KG1 (cell line): ENCODE measurements around the gene CPT1C.
A peak's percentile ranks its signal among the peaks of the same experiment; 100 is the strongest.

Experiments
- DNase-seq: peaks from one replicate; lab custom pipeline; 2025; lab: John Stamatoyannopoulos, UW

CPT1C gene

DNA sequence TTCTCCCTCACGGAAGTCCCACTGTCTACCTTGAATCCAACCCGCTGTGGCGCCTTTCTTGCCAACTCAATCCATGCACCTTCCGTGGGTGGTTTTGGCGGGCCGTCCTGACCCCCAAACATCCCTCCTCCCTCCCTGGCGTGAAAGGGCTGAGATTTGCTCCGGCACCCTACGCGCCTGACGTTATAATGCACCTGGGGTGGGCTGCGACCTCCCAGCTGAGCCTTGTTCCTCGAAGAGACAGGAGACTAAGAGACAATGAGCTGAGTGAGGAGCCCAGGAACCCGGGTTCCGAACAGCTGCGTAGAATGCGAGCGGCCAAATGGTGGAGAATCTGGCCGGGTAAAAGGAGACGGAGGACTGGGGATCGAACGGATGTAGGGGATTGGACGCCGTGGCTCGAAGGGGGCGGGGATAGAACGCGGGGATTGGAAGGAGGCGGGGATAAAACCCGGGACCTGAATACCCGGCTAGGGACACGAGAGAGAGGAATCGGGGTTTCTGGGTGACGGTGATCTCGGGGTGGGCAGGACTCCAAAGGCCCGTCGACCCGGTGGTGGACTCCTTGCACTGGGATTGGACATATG is at the start of gene CPT1C:
CPT1C (plus strand) TSS at position 461 of the 587 bp plus-strand sequence. CDS start 1,137 bp downstream, outside the sequence.
- DNase-seq, result no peak

DNA sequence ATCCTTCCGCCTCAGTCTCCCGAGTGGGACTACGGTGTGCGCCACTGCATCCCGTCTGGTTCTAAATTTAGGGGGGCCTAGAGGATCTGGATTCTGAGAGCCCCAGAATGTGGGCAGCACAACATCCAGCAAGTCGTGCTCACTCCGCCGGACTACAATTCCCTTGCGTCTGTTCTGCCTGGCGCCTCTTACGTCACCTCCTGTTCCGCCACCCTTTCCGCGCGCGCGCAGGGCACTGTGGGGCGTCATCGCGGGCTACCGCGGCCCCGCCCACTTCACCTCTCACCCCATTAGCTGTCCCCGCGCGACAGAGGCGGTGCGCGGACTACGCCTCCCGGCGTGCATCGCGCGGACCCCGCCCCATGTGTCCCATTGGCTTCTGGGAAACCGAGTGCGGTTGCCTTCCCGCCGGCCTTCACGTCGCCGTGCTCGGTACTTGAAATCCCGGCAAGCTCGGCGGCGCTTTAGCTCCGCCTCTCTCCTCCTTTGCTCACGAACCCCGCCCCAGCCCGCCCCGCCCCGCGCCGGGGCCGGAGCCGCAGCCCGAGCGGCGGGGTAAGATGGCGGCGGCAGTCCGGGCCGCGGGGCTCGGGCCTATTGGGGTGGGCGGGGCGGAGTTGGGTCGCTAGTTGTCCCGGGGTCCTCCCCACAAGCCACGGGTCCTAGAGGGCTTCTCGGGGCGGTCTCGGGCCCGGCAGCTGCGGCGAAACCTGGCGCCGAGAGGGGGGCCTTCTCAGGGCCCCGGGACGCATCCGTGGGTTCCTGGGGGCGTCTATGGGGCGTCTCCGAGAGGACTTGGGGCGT is 49.0 kb upstream of the CPT1C start, which contains the start of gene SCAF1:
SCAF1 (plus strand) TSS at position 522 of the 804 bp plus-strand sequence. CDS start 2,818 bp downstream, outside the sequence.
- DNase-seq, result peak; percentile 99

DNA sequence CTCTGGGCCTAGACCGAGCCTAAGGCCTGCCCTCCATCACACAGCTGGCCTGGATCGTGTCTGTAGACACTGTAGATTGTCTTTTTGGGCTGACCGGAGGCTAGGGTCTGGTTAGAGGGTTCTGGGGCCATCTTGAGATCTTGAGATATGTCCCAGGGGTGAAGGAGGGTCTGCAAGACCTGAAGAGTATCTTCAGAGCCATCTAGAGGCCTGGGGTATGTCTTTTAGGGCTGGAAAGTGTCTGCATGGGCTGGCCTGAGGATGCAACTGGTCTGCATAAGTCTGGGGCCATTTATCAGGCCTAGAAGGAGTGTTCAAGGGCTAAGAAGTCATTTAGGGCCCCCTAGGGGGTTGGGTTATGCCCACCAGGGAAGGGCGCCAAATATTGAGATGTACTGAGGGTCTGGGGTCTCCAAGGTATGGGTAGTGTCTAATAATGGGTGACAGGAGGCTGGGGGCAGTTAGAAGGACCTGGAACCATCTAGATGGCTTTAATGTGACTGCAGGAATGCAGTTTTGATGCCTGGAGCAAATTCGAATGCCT is 48.4 kb upstream of the CPT1C start:
- no peak for DNase-seq

DNA sequence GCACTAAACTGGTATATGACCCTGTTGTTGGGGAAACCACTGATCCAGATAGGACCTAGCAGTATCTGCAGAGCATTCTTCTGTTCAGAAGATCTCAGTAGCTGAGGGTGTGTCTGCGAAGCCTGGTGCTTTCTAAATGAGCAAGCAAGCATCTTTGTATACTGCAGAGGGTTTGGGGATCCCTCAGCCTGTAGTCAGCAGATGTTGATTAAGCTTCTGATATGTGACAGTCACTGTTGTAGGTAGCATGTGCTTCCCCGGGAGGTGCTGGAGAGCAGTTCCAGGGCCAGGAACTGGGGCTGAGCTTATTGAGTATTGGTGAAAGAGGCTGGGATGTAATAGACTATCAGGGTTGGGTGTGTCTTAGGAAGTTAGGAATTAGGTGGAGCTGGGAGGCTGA is 47.5 kb upstream of the CPT1C start:
- DNase-seq, result no peak

DNA sequence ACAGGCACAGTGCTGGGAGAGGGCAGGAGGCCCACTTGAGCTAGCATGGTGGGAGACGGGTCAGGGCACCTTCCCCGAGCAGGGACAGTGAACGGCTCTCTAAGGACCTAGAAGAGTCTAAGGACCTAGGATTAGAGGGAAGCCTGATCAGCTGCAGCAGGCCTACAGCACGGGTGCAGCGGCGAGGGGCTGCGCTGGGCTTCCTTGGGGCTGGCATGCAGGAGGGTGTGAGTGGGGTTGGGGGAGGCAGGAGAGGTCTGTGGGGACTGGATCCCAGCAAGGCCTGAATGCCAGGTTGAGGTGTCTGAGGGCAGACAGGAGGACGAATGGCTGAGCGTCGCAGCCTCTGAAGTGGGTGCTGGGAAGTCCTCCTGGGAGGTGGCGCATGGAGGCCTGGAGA is 45.3 kb upstream of the CPT1C start:
- no peak for DNase-seq

DNA sequence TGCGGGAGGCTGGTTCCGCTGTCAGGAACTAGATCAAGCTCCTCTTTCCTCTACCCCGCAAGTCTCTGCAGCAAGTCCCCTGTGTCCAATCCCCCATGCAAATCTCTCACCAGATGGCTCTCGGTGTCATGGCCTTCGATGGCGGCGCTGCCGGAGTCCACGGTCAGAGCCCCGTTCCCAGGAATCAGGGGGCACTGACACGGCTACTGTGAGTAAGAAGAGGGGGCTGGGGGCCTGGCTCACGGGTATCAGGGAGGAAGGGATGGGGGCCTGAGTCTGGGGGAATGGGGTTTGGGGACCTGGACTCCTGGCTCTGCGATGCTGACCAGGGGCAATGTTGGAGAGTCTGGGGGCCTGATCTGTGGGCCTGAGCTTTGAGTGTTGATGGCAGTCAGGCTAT is 44.9 kb upstream of the CPT1C start:
- DNase-seq, result no peak

DNA sequence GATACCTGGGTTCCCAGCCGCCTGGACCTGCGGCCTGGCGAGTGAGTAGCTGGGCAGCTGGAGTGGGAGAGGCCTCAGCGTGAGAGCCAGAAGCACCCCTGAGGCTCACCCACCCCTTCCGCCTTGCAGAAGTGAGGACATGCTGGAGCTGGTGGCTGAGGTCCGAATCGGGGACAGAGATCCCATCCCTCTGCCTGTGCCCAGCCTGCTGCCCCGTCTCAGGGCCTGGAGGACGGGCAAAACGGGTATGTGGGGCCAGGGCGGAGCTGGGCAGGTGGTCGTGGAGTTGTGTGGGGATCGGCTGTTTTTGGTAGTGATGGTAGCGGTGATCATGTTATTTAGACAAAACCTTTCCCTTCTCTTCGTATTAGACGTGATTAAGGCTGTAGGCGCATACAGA is 44.3 kb upstream of the CPT1C start:
- DNase-seq, result no peak

DNA sequence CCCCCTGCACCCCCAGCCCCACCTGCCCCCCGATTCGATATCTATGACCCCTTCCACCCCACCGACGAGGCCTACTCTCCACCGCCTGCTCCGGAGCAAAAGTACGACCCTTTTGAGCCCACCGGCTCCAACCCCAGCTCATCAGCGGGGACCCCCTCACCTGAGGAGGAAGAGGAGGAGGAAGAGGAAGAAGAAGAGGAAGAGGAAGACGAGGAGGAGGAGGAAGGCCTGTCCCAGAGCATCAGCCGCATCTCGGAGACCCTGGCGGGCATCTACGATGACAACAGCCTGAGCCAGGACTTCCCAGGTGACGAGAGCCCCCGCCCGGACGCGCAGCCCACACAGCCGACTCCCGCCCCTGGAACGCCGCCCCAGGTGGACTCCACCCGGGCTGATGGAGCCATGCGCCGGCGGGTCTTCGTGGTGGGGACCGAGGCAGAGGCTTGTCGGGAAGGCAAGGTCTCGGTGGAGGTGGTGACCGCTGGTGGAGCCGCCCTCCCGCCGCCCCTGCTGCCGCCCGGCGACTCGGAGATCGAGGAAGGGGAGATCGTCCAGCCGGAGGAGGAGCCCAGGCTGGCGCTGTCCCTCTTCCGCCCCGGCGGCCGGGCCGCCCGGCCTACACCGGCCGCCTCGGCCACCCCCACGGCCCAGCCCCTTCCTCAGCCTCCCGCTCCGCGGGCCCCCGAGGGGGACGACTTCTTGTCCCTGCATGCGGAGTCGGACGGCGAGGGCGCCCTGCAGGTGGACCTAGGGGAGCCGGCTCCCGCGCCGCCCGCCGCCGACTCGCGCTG is 39.7 kb upstream of the CPT1C start:
- DNase-seq, result no peak

DNA sequence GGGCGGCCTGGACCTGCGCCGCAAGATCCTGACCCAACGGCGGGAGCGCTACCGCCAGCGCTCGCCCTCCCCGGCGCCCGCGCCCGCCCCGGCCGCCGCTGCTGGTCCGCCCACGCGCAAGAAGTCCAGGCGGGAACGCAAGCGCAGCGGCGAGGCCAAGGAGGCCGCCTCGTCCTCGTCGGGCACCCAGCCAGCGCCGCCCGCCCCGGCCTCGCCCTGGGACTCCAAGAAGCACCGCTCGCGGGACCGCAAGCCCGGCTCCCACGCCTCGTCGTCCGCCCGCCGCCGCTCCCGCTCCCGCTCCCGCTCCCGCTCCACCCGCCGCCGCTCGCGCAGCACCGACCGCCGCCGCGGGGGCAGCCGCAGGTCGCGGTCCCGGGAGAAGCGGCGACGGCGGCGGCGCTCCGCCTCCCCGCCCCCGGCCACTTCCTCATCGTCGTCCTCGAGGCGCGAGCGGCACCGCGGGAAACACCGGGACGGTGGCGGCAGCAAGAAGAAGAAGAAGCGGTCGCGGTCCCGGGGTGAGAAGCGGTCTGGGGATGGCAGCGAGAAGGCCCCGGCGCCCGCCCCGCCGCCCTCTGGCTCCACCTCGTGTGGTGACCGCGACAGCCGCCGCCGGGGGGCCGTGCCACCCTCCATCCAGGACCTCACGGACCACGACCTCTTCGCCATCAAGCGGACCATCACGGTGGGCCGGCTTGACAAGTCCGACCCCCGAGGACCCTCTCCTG is 38.9 kb upstream of the CPT1C start:
- no peak for DNase-seq

- DNase-seq, result no peak
Observed at GRCh38 chr19:49652551-49653465, 38.1 kb upstream of the CPT1C start.

GRCh38 chr19:49653466-49653806 is 37.5 kb upstream of the CPT1C start:
- no peak for DNase-seq

GRCh38 chr19:49654581-49654980 is 36.3 kb upstream of the CPT1C start:
- no peak for DNase-seq

GRCh38 chr19:49655570-49656455 is 35.1 kb upstream of the CPT1C start:
- DNase-seq, result no peak

DNA sequence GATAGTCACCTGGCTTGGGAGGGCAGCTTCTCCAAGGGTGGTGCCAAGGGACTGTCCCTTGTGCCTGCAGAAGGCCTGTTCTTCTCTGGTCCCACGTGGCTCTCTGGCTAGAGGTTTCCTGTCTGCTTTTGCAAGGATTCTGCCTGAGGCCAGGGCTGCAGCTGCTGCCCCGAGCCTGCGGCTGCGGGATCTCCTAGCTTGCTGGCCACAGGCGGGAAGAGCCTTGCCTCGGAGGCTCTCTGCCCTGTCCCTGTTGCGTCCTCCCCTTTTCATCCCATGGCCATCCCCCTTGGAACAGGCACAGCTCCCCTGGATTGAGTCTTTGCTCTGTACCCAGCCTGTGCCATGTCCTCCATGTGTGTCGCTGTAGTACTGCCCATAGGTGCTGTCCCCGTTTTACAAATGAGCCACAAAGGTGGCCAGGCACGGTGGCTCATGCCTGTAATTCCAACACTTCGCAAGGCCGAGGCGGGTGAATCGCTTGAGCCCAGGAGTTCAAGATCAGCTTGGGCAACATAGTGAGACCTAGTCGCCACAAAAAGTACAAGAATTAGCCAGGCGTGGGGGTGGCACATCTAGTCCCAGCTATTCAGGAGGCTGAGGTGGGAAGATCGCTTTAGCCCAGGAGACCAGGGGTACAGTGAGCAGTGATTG is 34.3 kb upstream of the CPT1C start:
- no peak for DNase-seq

GRCh38 chr19:49657493-49658138 is 33.3 kb upstream of the CPT1C start:
- DNase-seq, result no peak

- no peak for DNase-seq
Observed at GRCh38 chr19:49658139-49658517, 32.8 kb upstream of the CPT1C start.

GRCh38 chr19:49658566-49659442 is 32.1 kb upstream of the CPT1C start:
- no peak for DNase-seq
